Measurements from ENCODE around the gene KIDINS220. TPM values are rescaled to one million over a fixed set of nuclear protein-coding genes. Genes with fewer than 3 reads are reported as not detected.
A peak's percentile ranks its signal among the peaks of the same experiment; 100 is the strongest.

KIDINS220 gene
- total and polyA plus RNA-seq, 9 of the 15 experiments (the other 6 are each of a cell fraction or from before 2014, with no cell fraction given): 15.2 to 48.0 (median 34.4) TPM

- TF ChIP-seq ZNF444 (CRISPR knock-in tag; IDR thresholded peaks at IDR 0.05) (peak; percentile 87), ZNF696 (CRISPR knock-in tag; conservative IDR thresholded peaks at IDR 0.05) (no peak), EP300 (IDR thresholded peaks at IDR 0.05; ENCODE audit: low read length) (peak; percentile 19), E2F6 (IDR thresholded peaks at IDR 0.05; ENCODE audit: borderline replicate concordance in 1 of 2, extremely low read depth in 1 of 2, insufficient read depth in 1 of 2, insufficient read length in 1 of 2, low read depth in 1 of 2, low read length in 1 of 2, poor library complexity in 1 of 2, severe bottlenecking in 1 of 2) (peak in 1 of 2 experiments; percentile 50), ZNF668 (CRISPR knock-in tag; IDR thresholded peaks at IDR 0.05) (no peak), SRF (CRISPR knock-in tag; IDR thresholded peaks at IDR 0.05) (no peak), ZBTB7A (IDR thresholded peaks at IDR 0.05; ENCODE audit: borderline replicate concordance, control insufficient read depth, low read depth, low read length) (peak; percentile 49; the same call in 1 of the 2 replicates), MXI1 (IDR thresholded peaks at IDR 0.05; ENCODE audit: low read depth, low read length) (no peak), ZNF263 (CRISPR knock-in tag; IDR thresholded peaks at IDR 0.05; ENCODE audit: borderline replicate concordance) (peak; percentile 79), CCNT2 (IDR thresholded peaks at IDR 0.05; ENCODE audit: borderline replicate concordance, extremely low read depth, insufficient read length, low read depth, low read length) (peak; percentile 25), SMARCA4 (IDR thresholded peaks at IDR 0.05) (no peak; the same call in 1 of the 2 replicates), ZBTB43 (CRISPR knock-in tag; IDR thresholded peaks at IDR 0.05) (no peak), ZNF3 (CRISPR knock-in tag; IDR thresholded peaks at IDR 0.05) (no peak), SMARCB1 (IDR thresholded peaks at IDR 0.05; ENCODE audit: insufficient read length, low read depth) (no peak), CBFA2T3 (IDR thresholded peaks at IDR 0.05) (peak; percentile 51), SOX6 (IDR thresholded peaks at IDR 0.05) (peak; percentile 62; the same call in 1 of the 2 replicates), ZNF77 (CRISPR knock-in tag; IDR thresholded peaks at IDR 0.05) (no peak), RFX5 (IDR thresholded peaks at IDR 0.05; ENCODE audit: low read depth, low read length) (no peak), CREM (IDR thresholded peaks at IDR 0.05; ENCODE audit: low read depth) (0 out of 2 replicates have a peak, but pooled peaks have one; percentile 12), GATAD2A (IDR thresholded peaks at IDR 0.05) (no peak), KLF6 (CRISPR knock-in tag; IDR thresholded peaks at IDR 0.05; ENCODE audit: borderline replicate concordance) (no peak), ZNF384 (IDR thresholded peaks at IDR 0.05; ENCODE audit: low read depth, low read length) (peak; percentile 38), ELK3 (CRISPR knock-in tag; IDR thresholded peaks at IDR 0.05) (no peak), RCOR1 (IDR thresholded peaks at IDR 0.05; ENCODE audit: borderline replicate concordance in 1 of 2, low read depth in 2 of 2, low read length in 2 of 2) (peak; percentile 53 to 80; a peak in 3 of 4 replicates), PTTG1 (tag; IDR thresholded peaks at IDR 0.05; ENCODE audit: low read depth) (no peak)
Observed at GRCh38 chr2:8680822-8681760, 156.3 kb downstream of the KIDINS220 start (continued).

Data from K562 (cell line).